ENCODE measurements around the gene TPST2.

- TF ChIP-seq REST (IDR thresholded peaks at IDR 0.05; ENCODE audit: insufficient read depth in 1 of 2, low read depth in 2 of 2, low read length in 2 of 2) = no peak
- no peak for TF ChIP-seq TAF1 (IDR thresholded peaks at IDR 0.05; ENCODE audit: borderline replicate concordance, insufficient read depth, low read length)
- no peak for TF ChIP-seq SIN3A (IDR thresholded peaks at IDR 0.05; ENCODE audit: borderline replicate concordance, insufficient read depth, low read length)
- no peak for TF ChIP-seq POLR2AphosphoS5 (IDR thresholded peaks at IDR 0.05; ENCODE audit: low read depth, low read length)
- no peak for TF ChIP-seq FOXP2 (optimal IDR thresholded peaks at IDR 0.05; ENCODE audit: borderline replicate concordance, extremely low read depth, extremely low read length, insufficient read depth)
These were observed 42.1 kb downstream of the TPST2 start for GRCh38 chr22:26547837-26548236.

All from PFSK-1 (cell line).